HG02840 (cell line): ENCODE measurements around the gene LGALS7.
"Not testable (repeated sequence)": the region's sequence is repeated elsewhere in the genome, so short reads cannot be mapped to it uniquely, and the experiment has no call there.

Experiments used
- ATAC-seq: cut with Tn5 transposase; IDR thresholded peaks from one replicate; pipeline ENCODE4 v1.9.1; 2021; ENCODE audit warnings: mild to moderate bottlenecking, moderate library complexity, moderate number of reproducible peaks; ENCODE audit not compliant: unreplicated experiment, low FRiP score

LGALS7 gene

GRCh38 chr19:38800577-38801347, 27.4 kb upstream of the LGALS7 start:
- ATAC-seq: no peak

GRCh38 chr19:38799104-38799503, 25.8 kb upstream of the LGALS7 start:
- no peak for ATAC-seq

GRCh38 chr19:38797781-38798180, 24.5 kb upstream of the LGALS7 start:
- ATAC-seq: not testable (repeated sequence)

- ATAC-seq: no peak
These were observed 22.8 kb upstream of the LGALS7 start for GRCh38 chr19:38796154-38796553.

- ATAC-seq: no peak
These were observed 22.2 kb upstream of the LGALS7 start for GRCh38 chr19:38795549-38795948.

GRCh38 chr19:38793671-38794070, 20.4 kb upstream of the LGALS7 start:
- ATAC-seq: no peak

- ATAC-seq: no peak
These were observed 19.9 kb upstream of the LGALS7 start for GRCh38 chr19:38793177-38793576.

- no peak for ATAC-seq
These were observed 19.2 kb upstream of the LGALS7 start for GRCh38 chr19:38792250-38793111.

- peak; percentile 60 for ATAC-seq
These were observed 18.2 kb upstream of the LGALS7 start for GRCh38 chr19:38791451-38792064.

- ATAC-seq: not testable (repeated sequence)
These were observed 17.4 kb upstream of the LGALS7 start for GRCh38 chr19:38790507-38791403.

- no peak for ATAC-seq
These were observed 15.3 kb upstream of the LGALS7 start, which contains the start of gene LGALS7B for GRCh38 chr19:38788478-38789243. Gene LGALS7B (plus strand): TSS chr19:38789200. CDS start chr19:38789227, 27 bp downstream.

GRCh38 chr19:38786572-38787265, 13.4 kb upstream of the LGALS7 start:
- no peak for ATAC-seq

GRCh38 chr19:38786061-38786460, 12.7 kb upstream of the LGALS7 start:
- ATAC-seq: not testable (repeated sequence)

GRCh38 chr19:38785187-38785699, 11.9 kb upstream of the LGALS7 start:
- no peak for ATAC-seq

GRCh38 chr19:38784224-38784623, 10.9 kb upstream of the LGALS7 start:
- ATAC-seq: no peak

GRCh38 chr19:38782212-38782611, 8.9 kb upstream of the LGALS7 start:
- ATAC-seq: not testable (repeated sequence)

GRCh38 chr19:38781058-38781457, 7.7 kb upstream of the LGALS7 start:
- ATAC-seq: no peak

GRCh38 chr19:38780443-38780842, 7.1 kb upstream of the LGALS7 start:
- no peak for ATAC-seq
